WERI-Rb-1 (cell line): ENCODE results near the gene KRT14.

Experiments used
- DNase-seq: peaks from one replicate; pipeline ENCODE4 v3.0.0-alpha.2; 2020
- H3K27ac ChIP-seq: fragments of 250-450 bp; sonication (Bioruptor Pico); 2 replicates; pipeline ENCODE4 v1.5.1; 2020; ENCODE audit warnings: mild to moderate bottlenecking, moderate library complexity
- H3K27me3 ChIP-seq: fragments of 250-450 bp; sonication (Bioruptor Pico); 2 replicates; pipeline ENCODE4 v1.5.1; 2021; ENCODE audit warnings: mild to moderate bottlenecking, low read depth, moderate library complexity; ENCODE audit not compliant: insufficient read depth, severe bottlenecking
- H3K36me3 ChIP-seq: fragments of 250-450 bp; sonication (Bioruptor Pico); 2 replicates; pipeline ENCODE4 v1.5.1; 2020; ENCODE audit warnings: mild to moderate bottlenecking, moderate library complexity
- H3K4me3 ChIP-seq: 2 replicates; pipeline ENCODE4 v1.5.1; 2011; ENCODE audit warnings: low read depth, mild to moderate bottlenecking, control low read depth, low read length
- H3K9me3 ChIP-seq: fragments of 250-450 bp; sonication (Bioruptor Pico); 2 replicates; pipeline ENCODE4 v1.5.1; 2021; ENCODE audit warnings: mild to moderate bottlenecking, moderate library complexity; ENCODE audit not compliant: severe bottlenecking
- CTCF ChIP-seq: IDR thresholded peaks from 2 replicates; pipeline ENCODE4 v1.5.1; 2011; ENCODE audit warnings: low read depth, mild to moderate bottlenecking, control low read depth, inconsistent platforms, low read length

The KRT14 gene

DNA sequence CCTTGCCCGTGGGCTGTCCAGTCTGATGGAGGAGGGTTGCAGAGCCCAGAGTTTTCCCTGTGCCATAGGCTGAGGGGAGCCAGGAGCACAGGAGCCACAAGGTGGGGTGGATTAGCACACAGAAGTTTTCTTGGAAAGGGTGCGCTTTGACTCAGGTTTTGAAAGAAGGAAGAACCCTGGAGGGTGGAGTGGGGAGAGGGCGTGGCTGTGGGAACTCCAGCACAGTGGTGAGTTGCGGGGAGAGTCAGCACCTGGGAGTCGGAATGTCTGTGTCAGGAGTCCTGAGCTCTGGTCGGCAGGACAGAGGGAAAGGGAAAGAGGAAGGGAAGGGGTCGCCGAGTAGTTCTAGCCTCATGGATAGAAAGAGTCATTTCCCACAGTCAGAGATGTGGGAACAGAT lies 8.9 kb upstream of the KRT14 start:
- Histone ChIP-seq H3K4me3 (no peak overlapping the region), H3K27me3 (no peaks in the 10 kb centered on the region), H3K9me3 (no peaks in the 10 kb centered on the region), H3K36me3 (no peaks in the 10 kb centered on the region), H3K27ac (no peak overlapping the region)
- TF ChIP-seq CTCF, result no peak
- no peak for DNase-seq

GRCh38 chr17:41594363-41594915 lies 7.7 kb upstream of the KRT14 start:
- no peak overlapping the region for H3K4me3 ChIP-seq
- H3K27ac ChIP-seq, result no peak overlapping the region
- H3K36me3 ChIP-seq, result no peaks in the 10 kb centered on the region
- TF ChIP-seq CTCF, result no peak
- no peak for DNase-seq
- H3K9me3 ChIP-seq, result no peaks in the 10 kb centered on the region
- no peaks in the 10 kb centered on the region for H3K27me3 ChIP-seq

- H3K36me3 ChIP-seq, result no peaks in the 10 kb centered on the region
- peak overlapping the region; percentile 48 for H3K27ac ChIP-seq
- TF ChIP-seq CTCF, result no peak
- no peak overlapping the region for H3K4me3 ChIP-seq
- peak; percentile 77 for DNase-seq
- no peaks in the 10 kb centered on the region for H3K27me3 ChIP-seq
- no peaks in the 10 kb centered on the region for H3K9me3 ChIP-seq
These were observed 6.7 kb upstream of the KRT14 start for GRCh38 chr17:41593306-41593981.

DNA sequence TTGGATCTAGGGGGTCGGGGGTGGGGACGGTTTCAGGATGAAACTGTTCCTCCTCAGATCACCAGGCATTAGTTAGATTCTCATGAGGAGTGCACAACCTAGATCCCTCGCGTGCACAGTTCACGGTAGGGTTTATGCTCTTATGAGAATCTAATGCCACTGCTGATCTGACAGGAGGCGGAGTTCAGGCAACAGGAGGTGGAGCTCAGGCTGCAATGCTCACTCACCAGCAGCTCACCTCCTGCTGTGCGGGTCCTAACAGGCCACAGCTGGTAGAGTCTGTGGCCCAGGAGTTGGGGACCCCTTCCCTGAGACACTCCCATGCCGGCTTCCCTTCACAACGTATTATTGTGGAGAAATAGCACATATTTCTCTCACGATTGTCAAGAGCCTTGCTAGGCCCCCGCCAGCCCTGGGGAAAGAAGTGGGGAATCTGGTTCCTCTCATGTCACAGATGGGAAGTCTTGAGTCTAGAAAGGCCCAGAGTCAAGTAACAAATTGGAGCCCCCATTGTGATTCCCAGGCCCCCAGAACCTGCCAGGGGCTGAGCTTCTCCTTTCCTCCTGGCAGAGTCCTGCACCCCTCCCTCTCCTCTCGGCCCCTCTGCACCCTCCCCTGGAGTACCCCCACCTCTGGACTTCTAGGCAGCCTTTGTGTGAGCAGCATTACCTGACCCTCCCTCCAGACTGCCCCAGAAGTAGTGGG lies 6.1 kb upstream of the KRT14 start:
- H3K27ac ChIP-seq, result no peak overlapping the region
- DNase-seq, result peak; percentile 72
- no peak for TF ChIP-seq CTCF
- no peaks in the 10 kb centered on the region for H3K27me3 ChIP-seq
- no peaks in the 10 kb centered on the region for H3K36me3 ChIP-seq
- H3K4me3 ChIP-seq, result no peak overlapping the region
- no peaks in the 10 kb centered on the region for H3K9me3 ChIP-seq

- Histone ChIP-seq H3K27me3 (no peaks in the 10 kb centered on the region), H3K9me3 (no peaks in the 10 kb centered on the region), H3K4me3 (no peak overlapping the region), H3K27ac (no peak overlapping the region), H3K36me3 (no peaks in the 10 kb centered on the region)
- TF ChIP-seq CTCF, result no peak
- no peak for DNase-seq
These were observed 2.6 kb upstream of the KRT14 start for GRCh38 chr17:41589301-41589700.
